Stimulated activated memory B cell treated with anti-CD40 and anti-IgM and Interleukin-4, amounts not matched to agents 10 μg/mL and 1 μg/mL and 100 μg/mL, for 72 hours (primary cell): Measurements from ENCODE around the gene AXIN1.
"Not testable (repeated sequence)": the region's sequence is repeated elsewhere in the genome, so short reads cannot be mapped to it uniquely, and the experiment has no call there.

ENCODE experiments used
- ATAC-seq: fragments of 150-1000 bp; cut with Tn5 transposase; 2 replicates; pipeline ENCODE4 v1.10.0; 2021
- H3K27ac Mint-ChIP-seq: one replicate; pipeline ENCODE4 v1.8.0; 2022; ENCODE audit warnings: mild to moderate bottlenecking, mixed read lengths
- H3K27me3 Mint-ChIP-seq: one replicate; pipeline ENCODE4 v1.8.0; 2022; ENCODE audit warnings: mixed read lengths
- H3K36me3 Mint-ChIP-seq: one replicate; pipeline ENCODE4 v1.8.0; 2022; ENCODE audit warnings: mixed read lengths
- H3K4me1 Mint-ChIP-seq: one replicate; pipeline ENCODE4 v1.8.0; 2022; ENCODE audit warnings: mixed read lengths
- H3K4me3 Mint-ChIP-seq: one replicate; pipeline ENCODE4 v1.8.0; 2022; ENCODE audit warnings: mild to moderate bottlenecking, moderate library complexity, mixed read lengths
- H3K9me3 Mint-ChIP-seq: one replicate; pipeline ENCODE4 v1.8.0; 2022; ENCODE audit warnings: mixed read lengths

Gene AXIN1

DNA sequence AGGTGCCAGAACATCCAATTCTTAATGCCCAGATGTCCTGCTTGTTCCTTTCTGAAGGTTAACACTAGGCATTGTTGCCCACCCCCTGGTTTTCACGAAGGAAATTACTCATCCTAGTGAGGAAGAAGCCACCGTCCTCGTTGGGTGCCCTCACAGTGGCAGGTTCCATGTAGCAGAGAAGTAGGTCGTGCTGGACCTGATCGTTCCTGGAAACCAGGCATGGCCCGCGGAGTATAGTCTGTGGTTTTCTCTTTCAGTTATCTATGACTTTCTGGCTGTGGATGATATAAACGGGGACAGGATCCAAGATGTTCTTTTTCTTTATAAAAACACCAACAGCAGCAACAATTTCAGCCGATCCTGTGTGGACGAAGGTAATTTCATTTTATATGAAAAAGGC lies 93.3 kb downstream of the AXIN1 start:
- Mint-ChIP-seq H3K4me3 (no peak overlapping the region), H3K27me3 (no peaks in the 10 kb centered on the region), H3K9me3 (no peaks in the 10 kb centered on the region), H3K4me1 (no peaks in the 10 kb centered on the region), H3K27ac (no peak overlapping the region), H3K36me3 (peaks cover 83% of the 10 kb centered on the region)
- no peak for ATAC-seq

DNA sequence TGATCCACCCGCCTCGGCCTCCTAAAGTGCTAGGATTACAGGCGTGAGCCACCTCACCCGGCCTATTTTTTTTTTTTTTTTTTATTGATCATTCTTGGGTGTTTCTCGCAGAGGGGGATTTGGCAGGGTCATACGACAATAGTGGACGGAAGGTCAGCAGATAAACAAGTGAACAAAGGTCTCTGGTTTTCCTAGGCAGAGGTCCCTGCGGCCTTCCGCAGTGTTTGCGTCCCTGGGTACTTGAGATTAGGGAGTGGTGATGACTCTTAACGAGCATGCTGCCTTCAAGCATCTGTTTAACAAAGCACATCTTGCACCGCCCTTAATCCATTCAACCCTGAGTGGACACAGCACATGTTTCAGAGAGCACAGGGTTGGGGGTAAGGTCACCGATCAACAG lies 94.4 kb downstream of the AXIN1 start:
- H3K4me1 Mint-ChIP-seq, H3K4me3 Mint-ChIP-seq, H3K9me3 Mint-ChIP-seq, H3K27ac Mint-ChIP-seq, ATAC-seq, H3K27me3 Mint-ChIP-seq: not testable (repeated sequence)
- peaks cover 74% of the 10 kb centered on the region for H3K36me3 Mint-ChIP-seq

DNA sequence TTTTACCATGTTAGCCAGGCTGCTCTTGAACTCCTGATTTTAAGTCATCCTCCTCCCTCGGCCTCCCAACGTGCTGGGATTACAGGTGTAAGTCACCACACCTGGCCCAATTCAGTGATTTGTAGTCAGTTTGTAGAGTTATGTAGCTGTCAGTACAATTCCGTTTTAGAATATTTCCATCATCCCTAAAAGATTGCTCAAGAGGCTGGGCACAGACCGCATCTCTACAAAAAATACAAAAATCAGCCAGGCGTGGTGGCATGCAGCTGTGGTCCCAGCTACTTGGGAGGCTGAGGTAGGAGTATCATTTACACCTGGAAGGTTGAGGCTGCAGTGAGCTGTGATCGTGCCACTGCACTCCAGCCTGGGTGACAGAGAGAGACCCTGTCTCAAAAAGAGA lies 97.3 kb downstream of the AXIN1 start:
- Mint-ChIP-seq H3K27me3 (no peaks in the 10 kb centered on the region), H3K36me3 (peaks cover 63% of the 10 kb centered on the region), H3K4me1 (peaks cover 19% of the 10 kb centered on the region), H3K27ac (no peak overlapping the region), H3K9me3 (no peaks in the 10 kb centered on the region), H3K4me3 (no peak overlapping the region)
- ATAC-seq = no peak

GRCh38 chr16:254461-254860 lies 98.1 kb downstream of the AXIN1 start:
- no peak overlapping the region for H3K27ac Mint-ChIP-seq

DNA sequence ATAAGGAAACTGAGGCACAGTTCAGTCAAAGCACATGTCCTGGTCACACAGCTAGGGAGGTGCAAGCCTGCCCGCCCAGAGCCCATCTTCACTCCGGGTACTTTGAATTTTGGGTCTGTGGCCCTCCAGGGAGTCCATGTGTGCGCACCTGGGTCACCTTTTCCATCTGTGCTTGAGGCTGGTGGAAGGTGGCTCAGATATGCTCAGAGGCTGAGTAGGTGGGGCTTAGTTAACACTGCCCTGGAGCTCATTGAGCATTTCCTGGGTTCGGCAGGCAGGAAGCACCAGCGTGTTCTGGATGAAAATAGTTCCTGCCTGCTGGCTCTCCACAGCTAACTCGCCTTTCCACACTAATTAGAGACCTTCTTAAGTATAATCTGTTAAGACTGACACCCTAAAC lies 98.7 kb downstream of the AXIN1 start:
- H3K9me3 Mint-ChIP-seq = no peaks in the 10 kb centered on the region
- no peak for ATAC-seq

More at GRCh38 chr16:254461-254860, 98.1 kb downstream of the AXIN1 start:
- H3K4me3 Mint-ChIP-seq = no peak overlapping the region
- H3K27me3 Mint-ChIP-seq = no peaks in the 10 kb centered on the region
- H3K36me3 Mint-ChIP-seq = peaks cover 62% of the 10 kb centered on the region
- ATAC-seq = no peak
- peaks cover 19% of the 10 kb centered on the region for H3K4me1 Mint-ChIP-seq
- H3K9me3 Mint-ChIP-seq = no peaks in the 10 kb centered on the region

GRCh38 chr16:252366-253337 lies 99.9 kb downstream of the AXIN1 start:
- H3K4me3 Mint-ChIP-seq = peak overlapping the region; percentile 74
- peak; percentile 83 for ATAC-seq
- H3K27ac Mint-ChIP-seq = peak overlapping the region; percentile 81
- peaks cover 61% of the 10 kb centered on the region for H3K36me3 Mint-ChIP-seq
- H3K4me1 Mint-ChIP-seq = peaks cover 19% of the 10 kb centered on the region
- H3K27me3 Mint-ChIP-seq = no peaks in the 10 kb centered on the region
- no peaks in the 10 kb centered on the region for H3K9me3 Mint-ChIP-seq

More for the DNA sequence above, 98.7 kb downstream of the AXIN1 start:
- Mint-ChIP-seq H3K4me1 (peaks cover 19% of the 10 kb centered on the region), H3K36me3 (peaks cover 62% of the 10 kb centered on the region), H3K27ac (no peak overlapping the region), H3K27me3 (no peaks in the 10 kb centered on the region), H3K4me3 (no peak overlapping the region)

DNA sequence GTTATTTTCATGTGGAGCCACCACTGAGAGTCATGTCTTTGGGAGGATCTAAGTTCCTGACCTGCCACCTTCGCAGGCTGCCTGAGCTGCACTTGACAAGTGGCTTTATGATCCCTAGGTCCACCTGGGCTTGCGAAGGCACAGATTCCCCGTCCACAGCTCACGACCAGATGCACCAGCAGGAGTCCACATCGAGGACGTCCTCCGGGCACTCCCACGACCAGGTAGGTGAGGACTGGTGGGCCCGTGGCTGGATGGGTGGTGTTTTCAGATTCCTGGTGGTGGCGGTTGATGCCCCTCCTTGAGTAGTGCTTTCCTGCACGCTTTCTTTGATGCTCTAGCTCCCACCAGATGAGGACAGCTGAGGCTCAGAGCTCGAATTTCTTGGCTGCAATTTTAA lies 103.1 kb downstream of the AXIN1 start:
- Mint-ChIP-seq H3K4me3 (no peak overlapping the region), H3K27ac (no peak overlapping the region), H3K36me3 (peaks cover 30% of the 10 kb centered on the region), H3K27me3 (no peaks in the 10 kb centered on the region), H3K4me1 (peaks cover 19% of the 10 kb centered on the region), H3K9me3 (no peaks in the 10 kb centered on the region)
- ATAC-seq = no peak

DNA sequence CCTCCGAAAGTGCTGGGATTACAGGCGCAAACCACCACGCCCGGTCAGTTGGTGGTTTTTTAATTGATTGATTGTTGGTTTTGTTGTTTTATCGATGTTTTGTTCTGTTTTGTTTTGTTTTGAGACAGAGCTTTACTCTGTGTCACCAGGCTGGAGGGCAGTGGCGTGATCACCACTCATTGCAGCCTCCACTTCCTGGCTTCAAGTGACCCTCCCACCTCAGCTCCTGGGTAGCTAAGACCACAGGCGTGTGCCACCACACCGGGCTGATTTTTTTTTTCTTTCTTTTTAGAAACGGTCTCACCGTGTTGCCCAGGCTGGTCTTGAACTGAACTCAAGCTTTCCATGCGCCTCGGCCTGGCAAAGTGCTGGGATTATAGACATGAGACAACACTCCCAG lies 105.5 kb downstream of the AXIN1 start:
- no peaks in the 10 kb centered on the region for H3K27me3 Mint-ChIP-seq
- peaks cover 16% of the 10 kb centered on the region for H3K4me1 Mint-ChIP-seq
- no peak overlapping the region for H3K4me3 Mint-ChIP-seq
- H3K9me3 Mint-ChIP-seq = no peaks in the 10 kb centered on the region
- peaks cover 18% of the 10 kb centered on the region for H3K36me3 Mint-ChIP-seq
- ATAC-seq = no peak
- no peak overlapping the region for H3K27ac Mint-ChIP-seq

DNA sequence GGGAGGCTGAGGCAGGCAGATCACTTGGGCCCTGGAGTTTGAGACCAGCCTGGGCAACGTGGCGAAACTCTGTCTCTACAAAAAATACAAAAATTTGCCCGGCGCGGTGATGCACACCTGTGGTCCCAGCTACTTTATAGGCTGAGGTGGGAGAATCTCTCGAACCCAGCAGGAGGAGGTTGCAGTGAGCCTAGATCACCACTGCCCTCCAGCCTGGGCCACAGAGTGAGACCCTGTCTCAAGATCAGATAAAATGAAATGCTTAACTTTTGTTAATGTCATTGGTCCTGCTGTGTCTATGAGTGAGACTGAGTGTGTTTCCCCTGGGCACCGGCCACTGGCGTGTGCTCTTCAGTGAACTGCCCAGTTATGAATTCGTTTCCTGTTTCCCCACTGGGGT lies 107.4 kb downstream of the AXIN1 start:
- no peaks in the 10 kb centered on the region for H3K27me3 Mint-ChIP-seq
- H3K27ac Mint-ChIP-seq = no peak overlapping the region
- peaks cover 7% of the 10 kb centered on the region for H3K36me3 Mint-ChIP-seq
- no peak for ATAC-seq
- H3K9me3 Mint-ChIP-seq = no peaks in the 10 kb centered on the region
- no peak overlapping the region for H3K4me3 Mint-ChIP-seq
- H3K4me1 Mint-ChIP-seq = peaks cover 13% of the 10 kb centered on the region

DNA sequence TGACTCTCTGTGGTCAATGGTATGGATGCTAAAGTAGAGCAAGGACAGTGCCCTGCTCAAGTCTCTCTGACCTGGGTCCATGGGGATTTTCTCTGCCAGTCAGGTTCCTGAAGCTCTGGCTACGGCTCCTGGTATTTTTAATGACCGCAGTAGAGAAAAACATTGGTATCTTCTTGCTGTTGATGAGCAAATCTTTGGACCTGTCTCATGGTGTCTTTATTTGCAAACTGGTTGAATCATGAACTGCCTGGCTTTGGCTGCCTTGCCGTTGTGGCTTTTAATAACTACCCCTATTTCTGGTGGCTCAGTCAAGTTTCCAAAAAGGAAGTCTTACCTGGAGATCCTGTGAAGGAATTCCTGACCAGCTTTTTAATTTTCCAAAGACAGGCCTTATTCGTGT lies 109.2 kb downstream of the AXIN1 start:
- no peak for ATAC-seq
- Mint-ChIP-seq H3K36me3 (peaks cover 6% of the 10 kb centered on the region), H3K4me3 (no peak overlapping the region), H3K27me3 (no peaks in the 10 kb centered on the region), H3K4me1 (peaks cover 20% of the 10 kb centered on the region), H3K9me3 (no peaks in the 10 kb centered on the region), H3K27ac (no peak overlapping the region)

GRCh38 chr16:242281-242680 lies 110.2 kb downstream of the AXIN1 start:
- peaks cover 22% of the 10 kb centered on the region for H3K4me1 Mint-ChIP-seq
- H3K36me3 Mint-ChIP-seq = no peaks in the 10 kb centered on the region

GRCh38 chr16:240559-240958 lies 112.0 kb downstream of the AXIN1 start:
- H3K27ac Mint-ChIP-seq = no peak overlapping the region
- H3K36me3 Mint-ChIP-seq = no peaks in the 10 kb centered on the region
- no peak overlapping the region for H3K4me3 Mint-ChIP-seq
- ATAC-seq = no peak
- no peaks in the 10 kb centered on the region for H3K27me3 Mint-ChIP-seq
- no peaks in the 10 kb centered on the region for H3K9me3 Mint-ChIP-seq
- peaks cover 27% of the 10 kb centered on the region for H3K4me1 Mint-ChIP-seq

More at GRCh38 chr16:242281-242680, 110.2 kb downstream of the AXIN1 start:
- no peak for ATAC-seq
- H3K4me3 Mint-ChIP-seq = no peak overlapping the region
- H3K9me3 Mint-ChIP-seq = no peaks in the 10 kb centered on the region
- no peaks in the 10 kb centered on the region for H3K27me3 Mint-ChIP-seq
- no peak overlapping the region for H3K27ac Mint-ChIP-seq

GRCh38 chr16:239948-240277 lies 112.6 kb downstream of the AXIN1 start:
- Mint-ChIP-seq H3K36me3 (no peaks in the 10 kb centered on the region), H3K4me1 (peaks cover 33% of the 10 kb centered on the region), H3K27ac (peak overlapping the region; percentile 71), H3K4me3 (peak overlapping the region; percentile 13), H3K9me3 (no peaks in the 10 kb centered on the region), H3K27me3 (no peaks in the 10 kb centered on the region)
- no peak for ATAC-seq
